ENCODE results near the gene NPAS4.

NPAS4 gene

GRCh38 chr11:66371627-66372415 lies 49.0 kb upstream of the NPAS4 start, which contains the start of gene SLC29A2 (continued):
- TF ChIP-seq ZBTB11 (tag by site-specific recombination; conservative IDR thresholded peaks at IDR 0.05; ENCODE audit: low read depth), result peak; percentile 57; the same call in 1 of the 2 replicates
- no peak for TF ChIP-seq ZNF596 (tag by site-specific recombination; IDR thresholded peaks at IDR 0.05)
- TF ChIP-seq ZBTB49 (tag by site-specific recombination; IDR thresholded peaks at IDR 0.05; ENCODE audit: low read depth), result no peak
- TF ChIP-seq SETDB1 (IDR thresholded peaks at IDR 0.05; ENCODE audit: insufficient read length, low read length), result no peak
- no peak for TF ChIP-seq ZNF704 (tag by site-specific recombination; IDR thresholded peaks at IDR 0.05)
- TF ChIP-seq ZNF664 (tag by site-specific recombination; IDR thresholded peaks at IDR 0.05), result no peak
- no peak for TF ChIP-seq ZNF473 (tag by site-specific recombination; IDR thresholded peaks at IDR 0.05)
- TF ChIP-seq RBAK (tag by site-specific recombination; IDR thresholded peaks at IDR 0.05), result no peak
- TF ChIP-seq ZNF610 (tag by site-specific recombination; IDR thresholded peaks at IDR 0.05; ENCODE audit: borderline replicate concordance), result peak; percentile 39; the same call in 1 of the 2 replicates
- TF ChIP-seq WT1 (tag by site-specific recombination; IDR thresholded peaks at IDR 0.05), result no peak
- TF ChIP-seq ZSCAN16 (tag by site-specific recombination; IDR thresholded peaks at IDR 0.05), result no peak
- TF ChIP-seq ZNF629 (tag by site-specific recombination; IDR thresholded peaks at IDR 0.05), result no peak; the same call in 1 of the 2 replicates
- no peak for TF ChIP-seq ZNF518A (tag by site-specific recombination; conservative IDR thresholded peaks at IDR 0.05; ENCODE audit: low read depth)
- 0 out of 2 replicates have a peak, but pooled peaks have one; percentile 16 for TF ChIP-seq ZNF18 (tag by site-specific recombination; IDR thresholded peaks at IDR 0.05)
- no peak for TF ChIP-seq ZNF2 (tag by site-specific recombination; IDR thresholded peaks at IDR 0.05)
- TF ChIP-seq SCRT1 (tag by site-specific recombination; IDR thresholded peaks at IDR 0.05; ENCODE audit: borderline replicate concordance), result peak; percentile 60
- no peak for TF ChIP-seq ZNF600 (tag by site-specific recombination; IDR thresholded peaks at IDR 0.05)
- no peak for TF ChIP-seq YY2 (tag by site-specific recombination; IDR thresholded peaks at IDR 0.05)
- TF ChIP-seq GLI2 (tag by site-specific recombination; IDR thresholded peaks at IDR 0.05; ENCODE audit: borderline replicate concordance, low read depth), result no peak
- TF ChIP-seq ZNF398 (tag by site-specific recombination; IDR thresholded peaks at IDR 0.05), result peak; percentile 98
- 0 out of 2 replicates have a peak, but pooled peaks have one; percentile 40 for TF ChIP-seq BCL11B (tag by site-specific recombination; IDR thresholded peaks at IDR 0.05; ENCODE audit: low read depth)
- no peak for TF ChIP-seq ZNF274 (IDR thresholded peaks at IDR 0.05; ENCODE audit: low read length)
- no peak for TF ChIP-seq ZNF274 (tag by site-specific recombination; IDR thresholded peaks at IDR 0.05; ENCODE audit: borderline replicate concordance)
